ENCODE data around the gene CNTNAP2. TPM values are rescaled to one million over a fixed set of nuclear protein-coding genes. Genes with fewer than 3 reads are reported as not detected.
"Not testable (repeated sequence)": the region's sequence is repeated elsewhere in the genome, so short reads cannot be mapped to it uniquely, and the experiment has no call there.

The CNTNAP2 gene
- total RNA-seq, 2 donors from 2014 or later: 0.29 to 1.1 TPM

- no peak for DNase-seq
- intact Hi-C loops (cut with DNase I): no loop called here
- no peak for ATAC-seq
Observed at GRCh38 chr7:148385009-148385682, 2268.5 kb downstream of the CNTNAP2 start.

GRCh38 chr7:148390381-148390780, 2273.8 kb downstream of the CNTNAP2 start:
- no peak for DNase-seq
- no peak for ATAC-seq
- intact Hi-C loops (cut with DNase I): no loop called here

GRCh38 chr7:148391591-148391990, 2275.0 kb downstream of the CNTNAP2 start:
- no peak for ATAC-seq
- intact Hi-C loops (cut with DNase I): no loop called here

GRCh38 chr7:148394582-148394981, 2278.0 kb downstream of the CNTNAP2 start:
- DNase-seq: no peak
- no peak for ATAC-seq
- intact Hi-C loops (cut with DNase I): no loop called here

More at GRCh38 chr7:148391591-148391990, 2275.0 kb downstream of the CNTNAP2 start:
- no peak for DNase-seq

GRCh38 chr7:148395352-148395811, 2278.8 kb downstream of the CNTNAP2 start:
- ATAC-seq (no peak), DNase-seq (no peak)
- intact Hi-C loops (cut with DNase I): no loop called here

GRCh38 chr7:148395990-148396716, 2279.6 kb downstream of the CNTNAP2 start:
- ATAC-seq: no peak
- intact Hi-C loops (cut with DNase I): no loop called here
- no peak for DNase-seq

GRCh38 chr7:148397056-148397455, 2280.5 kb downstream of the CNTNAP2 start:
- intact Hi-C loops (cut with DNase I): no loop called here
- ATAC-seq: no peak
- DNase-seq: no peak

- intact Hi-C loops (cut with DNase I): no loop called here
- DNase-seq (no peak), ATAC-seq (no peak)
Observed at GRCh38 chr7:148397551-148397950, 2280.9 kb downstream of the CNTNAP2 start.

GRCh38 chr7:148397985-148398384, 2281.4 kb downstream of the CNTNAP2 start:
- ATAC-seq: no peak

GRCh38 chr7:148398844-148399365, 2282.3 kb downstream of the CNTNAP2 start:
- intact Hi-C loops (cut with DNase I): no loop called here

More at GRCh38 chr7:148397985-148398384, 2281.4 kb downstream of the CNTNAP2 start:
- DNase-seq: no peak
- intact Hi-C loops (cut with DNase I): no loop called here

GRCh38 chr7:148400101-148400500, 2283.5 kb downstream of the CNTNAP2 start:
- DNase-seq: no peak
- no peak for ATAC-seq

More at GRCh38 chr7:148398844-148399365, 2282.3 kb downstream of the CNTNAP2 start:
- no peak for ATAC-seq
- no peak for DNase-seq

GRCh38 chr7:148402159-148402558, 2285.6 kb downstream of the CNTNAP2 start:
- ATAC-seq (no peak), DNase-seq (no peak)
- intact Hi-C loops (cut with DNase I): no loop called here

More at GRCh38 chr7:148400101-148400500, 2283.5 kb downstream of the CNTNAP2 start:
- intact Hi-C loops (cut with DNase I): no loop called here

GRCh38 chr7:148403466-148403993, 2286.9 kb downstream of the CNTNAP2 start:
- ATAC-seq (no peak), DNase-seq (no peak)
- intact Hi-C loops (cut with DNase I): no loop called here

- intact Hi-C loops (cut with DNase I): no loop called here
- ATAC-seq: no peak
- DNase-seq: no peak
Observed at GRCh38 chr7:148408307-148408706, 2291.7 kb downstream of the CNTNAP2 start.

- intact Hi-C loops (cut with DNase I): no loop called here
- DNase-seq (no peak), ATAC-seq (no peak)
Observed at GRCh38 chr7:148410905-148411304, 2294.3 kb downstream of the CNTNAP2 start.

GRCh38 chr7:148412691-148413090, 2296.1 kb downstream of the CNTNAP2 start:
- no peak for DNase-seq
- ATAC-seq: no peak
- intact Hi-C loops (cut with DNase I): no loop called here

GRCh38 chr7:148419856-148420832, 2303.5 kb downstream of the CNTNAP2 start:
- DNase-seq (no peak), ATAC-seq (no peak)
- intact Hi-C loops (cut with DNase I): no loop called here

GRCh38 chr7:148422030-148422429, 2305.4 kb downstream of the CNTNAP2 start:
- ATAC-seq: no peak
- intact Hi-C loops (cut with DNase I): no loop called here
- DNase-seq: no peak

GRCh38 chr7:148426393-148426792, 2309.8 kb downstream of the CNTNAP2 start:
- intact Hi-C loops (cut with DNase I); ATAC-seq; DNase-seq: not testable (repeated sequence)

Data from left cardiac atrium (tissue), 4 donors.